A673 (cell line): ENCODE data around the gene MYO18B.

Source experiments
- EZH2 ChIP-seq: fragments of 200-600 bp; sonication (generic); IDR thresholded peaks from 2 replicates; pipeline ENCODE4 v1.6.1; 2017; ENCODE audit warnings: borderline replicate concordance, low read depth, mild to moderate bottlenecking, mixed read lengths, antibody characterized with exemption, low read length; ENCODE audit not compliant: poor library complexity, severe bottlenecking
- TF ChIP-seq, protein P1 (sequence below): fragments of 300-800, 200-600 bp; sonication (generic); conservative IDR thresholded peaks from 2 replicates; pipeline ENCODE4 v1.5.1; 2017; ENCODE audit warnings: low read depth, mild to moderate bottlenecking, antibody characterized with exemption, low read length, moderate library complexity, mixed read lengths

DNA sequence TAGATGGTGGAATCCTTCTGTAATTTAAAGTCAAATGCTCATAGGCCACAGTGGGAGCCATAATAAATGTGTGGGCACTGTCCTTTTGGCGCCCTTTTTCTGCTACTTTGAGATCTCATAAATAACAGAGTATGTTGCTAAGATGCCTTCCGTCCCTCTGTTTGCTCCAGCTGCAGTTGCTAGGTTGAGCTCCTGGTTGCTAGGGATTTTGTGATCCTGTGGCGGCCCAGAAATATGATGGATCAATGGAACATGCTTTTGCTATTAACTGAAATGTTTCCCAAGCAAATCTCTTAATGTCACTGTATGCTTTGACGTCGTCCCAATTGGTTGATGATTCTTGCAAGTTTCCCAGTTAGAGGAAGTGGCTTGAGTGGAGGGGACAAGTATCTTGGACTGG, 53.5 kb downstream of the MYO18B start:
- TF ChIP-seq, protein P1, sequence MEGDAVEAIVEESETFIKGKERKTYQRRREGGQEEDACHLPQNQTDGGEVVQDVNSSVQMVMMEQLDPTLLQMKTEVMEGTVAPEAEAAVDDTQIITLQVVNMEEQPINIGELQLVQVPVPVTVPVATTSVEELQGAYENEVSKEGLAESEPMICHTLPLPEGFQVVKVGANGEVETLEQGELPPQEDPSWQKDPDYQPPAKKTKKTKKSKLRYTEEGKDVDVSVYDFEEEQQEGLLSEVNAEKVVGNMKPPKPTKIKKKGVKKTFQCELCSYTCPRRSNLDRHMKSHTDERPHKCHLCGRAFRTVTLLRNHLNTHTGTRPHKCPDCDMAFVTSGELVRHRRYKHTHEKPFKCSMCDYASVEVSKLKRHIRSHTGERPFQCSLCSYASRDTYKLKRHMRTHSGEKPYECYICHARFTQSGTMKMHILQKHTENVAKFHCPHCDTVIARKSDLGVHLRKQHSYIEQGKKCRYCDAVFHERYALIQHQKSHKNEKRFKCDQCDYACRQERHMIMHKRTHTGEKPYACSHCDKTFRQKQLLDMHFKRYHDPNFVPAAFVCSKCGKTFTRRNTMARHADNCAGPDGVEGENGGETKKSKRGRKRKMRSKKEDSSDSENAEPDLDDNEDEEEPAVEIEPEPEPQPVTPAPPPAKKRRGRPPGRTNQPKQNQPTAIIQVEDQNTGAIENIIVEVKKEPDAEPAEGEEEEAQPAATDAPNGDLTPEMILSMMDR, result no peak
- TF ChIP-seq EZH2, result no peak
